GM12892 (cell line): ENCODE measurements around the gene COL20A1.

Source experiments
- DNase-seq: peaks from one replicate; pipeline ENCODE4 v3.0.0; 2011; ENCODE audit not compliant: insufficient read length
- FAIRE-seq: peaks from 2 replicates; lab custom pipeline; 2011; peaks lifted over from hg19 to GRCh38; lab: Jason Lieb, UNC
- POLR2A ChIP-seq: IDR thresholded peaks from 2 replicates; pipeline ENCODE4 v1.6.1; 2011; ENCODE audit warnings: low read depth, low read length, control low read depth
- POLR2AphosphoS5 ChIP-seq: IDR thresholded peaks from 2 replicates; pipeline ENCODE4 v1.6.1; 2011; ENCODE audit warnings: low read depth, low read length, control low read depth
- TAF1 ChIP-seq: IDR thresholded peaks from 2 replicates; pipeline ENCODE4 v1.6.1; 2011; ENCODE audit warnings: low read depth, mild to moderate bottlenecking, control low read depth, low read length, borderline replicate concordance

Gene COL20A1

DNA sequence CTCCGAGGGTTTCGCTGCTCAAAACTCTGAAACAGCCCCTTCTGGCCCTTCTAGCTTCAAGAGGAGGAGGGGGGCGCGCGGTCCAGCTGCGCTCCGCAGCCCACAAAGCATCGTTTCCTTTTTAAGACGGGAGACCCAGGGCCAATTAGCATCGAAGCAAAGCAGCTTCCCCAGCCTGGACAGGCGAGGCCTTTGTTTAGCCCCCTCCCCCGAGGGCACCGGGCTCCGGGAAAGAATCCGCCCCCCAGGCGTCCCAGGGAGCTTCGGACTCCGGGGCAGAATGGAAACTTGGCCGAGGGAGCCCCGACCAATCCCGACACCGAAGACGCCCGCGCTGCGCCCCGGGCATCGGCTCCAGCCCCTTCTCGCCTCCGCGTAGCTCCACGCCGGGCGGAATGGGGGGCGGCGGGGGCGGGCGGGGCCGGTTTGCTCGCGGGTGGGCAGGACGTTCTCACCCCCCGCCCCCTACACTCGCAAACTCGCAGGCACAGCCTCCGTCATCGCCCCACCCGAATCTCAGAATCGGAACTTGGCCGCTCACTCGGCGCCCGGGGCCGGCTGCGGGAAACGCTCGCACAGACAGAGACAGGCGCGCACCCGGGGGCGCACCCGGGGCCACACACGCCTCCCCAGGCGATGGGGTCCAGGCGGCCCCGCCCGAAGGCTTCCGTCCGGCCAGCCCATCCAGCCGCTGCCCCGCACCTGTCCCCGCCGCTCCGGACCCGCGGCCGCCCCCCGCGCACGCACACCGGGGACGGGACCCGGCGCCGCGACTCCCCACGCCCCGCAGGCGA lies 39.4 kb upstream of the COL20A1 start:
- TF ChIP-seq TAF1 (no peak), POLR2A (no peak), POLR2AphosphoS5 (no peak)
- DNase-seq (no peak), FAIRE-seq (no peak)

DNA sequence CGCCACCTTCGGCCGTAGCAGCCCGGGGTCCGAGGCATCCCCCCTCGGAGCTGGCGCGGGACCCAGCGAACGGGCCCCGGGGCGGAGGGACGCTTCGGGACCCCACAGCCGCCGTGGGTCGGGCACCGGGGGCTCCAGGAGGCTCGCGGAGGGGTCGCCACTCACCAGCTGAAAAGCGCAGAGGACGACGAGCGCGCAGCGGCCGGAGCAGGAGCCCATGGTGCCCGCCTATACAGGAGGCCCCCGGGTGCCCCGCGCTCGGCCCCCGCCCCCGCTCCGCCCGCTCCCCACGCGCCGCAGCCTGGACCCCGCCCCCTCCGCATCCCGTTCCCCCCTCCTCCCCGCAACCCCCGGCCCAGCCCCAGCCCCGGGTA lies 38.8 kb upstream of the COL20A1 start, which contains the start of gene NKAIN4:
TSS of gene NKAIN4 (minus strand) at position 232 of the 374 bp plus-strand sequence. CDS start at position 219, 13 bp downstream.
- no peak for TF ChIP-seq POLR2AphosphoS5
- TF ChIP-seq POLR2A, result no peak
- no peak for TF ChIP-seq TAF1
- FAIRE-seq, result no peak

DNA sequence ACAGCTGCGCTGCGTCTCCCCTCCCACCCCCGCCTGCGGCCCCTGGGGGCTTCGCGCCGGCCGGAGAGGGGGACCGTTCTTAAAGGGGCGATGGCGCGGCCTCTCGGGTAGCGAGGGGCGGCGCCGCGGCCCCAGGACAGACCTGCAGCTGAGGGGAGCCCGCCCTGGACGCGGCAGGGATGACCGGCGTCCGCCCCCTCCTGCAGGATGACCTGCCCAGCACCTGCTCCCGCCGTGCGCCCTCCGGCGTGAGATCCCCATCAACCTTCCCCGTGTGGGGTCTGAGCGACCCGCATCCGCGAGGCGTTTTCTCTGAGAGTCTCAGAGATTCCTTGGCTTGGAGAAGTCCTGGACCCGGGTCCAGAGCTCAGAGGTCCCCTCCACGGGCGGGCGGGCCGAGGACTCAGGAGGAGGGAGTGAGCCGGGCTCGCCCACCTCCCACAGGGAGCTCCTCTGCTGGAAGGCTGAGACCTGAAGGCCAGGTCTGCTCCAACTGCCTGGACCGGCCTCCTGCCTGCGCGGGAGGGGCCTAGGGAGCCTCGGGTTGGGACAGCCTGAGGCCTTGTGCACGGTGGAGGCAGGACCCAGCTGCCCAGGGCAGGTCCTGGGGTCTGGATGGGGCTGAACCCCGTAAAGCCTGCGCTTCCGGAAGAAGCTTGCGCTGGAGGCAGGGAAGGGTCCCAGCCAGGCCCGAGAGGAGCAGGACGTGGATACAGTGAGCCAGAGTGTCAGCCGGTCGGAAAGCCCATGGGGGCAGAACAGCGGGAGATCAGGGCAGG lies 38.2 kb upstream of the COL20A1 start:
- no peak for FAIRE-seq

More for the DNA sequence above, 38.8 kb upstream of the COL20A1 start, which contains the start of gene NKAIN4:
- DNase-seq, result no peak

GRCh38 chr20:63255931-63256704 lies 36.9 kb upstream of the COL20A1 start:
- DNase-seq, result no peak
- no peak for FAIRE-seq
- TF ChIP-seq POLR2A (no peak), POLR2AphosphoS5 (no peak), TAF1 (no peak)

More for the DNA sequence above, 38.2 kb upstream of the COL20A1 start:
- TF ChIP-seq TAF1 (no peak), POLR2AphosphoS5 (no peak)
- DNase-seq, result no peak

DNA sequence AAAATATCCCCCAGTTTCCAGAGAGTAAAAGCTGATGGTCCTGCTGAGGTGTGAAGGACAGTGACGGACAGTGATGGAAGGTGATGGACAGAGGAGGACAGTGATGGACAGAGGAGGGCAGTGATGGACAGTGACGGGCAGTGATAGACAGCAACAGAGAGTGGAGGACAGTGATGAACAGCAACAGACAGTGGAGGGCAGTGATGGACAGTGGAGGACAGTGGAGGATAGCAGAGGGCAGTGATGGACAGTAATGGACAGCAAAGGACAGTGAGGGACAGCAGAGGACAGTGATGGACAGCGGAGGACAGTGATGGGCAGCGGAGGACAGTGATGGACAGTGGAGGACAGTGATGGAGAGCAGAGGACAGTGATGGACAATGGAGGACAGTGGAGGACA lies 36.0 kb upstream of the COL20A1 start:
- no peak for DNase-seq
- no peak for FAIRE-seq
- no peak for TF ChIP-seq POLR2AphosphoS5
- TF ChIP-seq POLR2A, result no peak
- no peak for TF ChIP-seq TAF1

DNA sequence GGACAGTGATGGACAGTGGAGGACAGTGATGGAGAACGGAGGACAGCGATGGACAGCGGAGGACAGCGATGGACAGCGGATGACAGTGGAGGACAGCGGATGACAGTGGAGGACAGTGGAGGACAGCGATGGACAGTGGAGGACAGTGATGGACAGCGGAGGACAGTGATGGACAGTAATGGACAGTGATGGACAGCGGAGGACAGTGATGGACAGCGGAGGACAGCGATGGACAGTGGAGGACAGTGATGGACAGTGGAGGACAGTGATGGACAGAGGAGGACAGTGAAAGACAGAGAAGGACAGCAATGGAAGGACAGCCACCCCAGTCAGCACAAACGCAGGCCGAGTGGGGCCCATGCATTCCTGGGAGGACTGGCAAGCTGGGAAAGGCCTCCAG lies 35.4 kb upstream of the COL20A1 start:
- FAIRE-seq (no peak), DNase-seq (no peak)
- TF ChIP-seq POLR2AphosphoS5, result no peak
- no peak for TF ChIP-seq TAF1
- TF ChIP-seq POLR2A, result no peak

- TF ChIP-seq POLR2A, result no peak
- TF ChIP-seq POLR2AphosphoS5, result no peak
- TF ChIP-seq TAF1, result no peak
Measured at GRCh38 chr20:63258781-63259180, 34.2 kb upstream of the COL20A1 start.

GRCh38 chr20:63259734-63260460 lies 33.1 kb upstream of the COL20A1 start:
- DNase-seq (no peak), FAIRE-seq (no peak)
- no peak for TF ChIP-seq POLR2A
- no peak for TF ChIP-seq POLR2AphosphoS5
- no peak for TF ChIP-seq TAF1

More at GRCh38 chr20:63258781-63259180, 34.2 kb upstream of the COL20A1 start:
- DNase-seq, result no peak
- no peak for FAIRE-seq

- FAIRE-seq (no peak), DNase-seq (no peak)
- TF ChIP-seq POLR2A, result no peak
- no peak for TF ChIP-seq TAF1
- TF ChIP-seq POLR2AphosphoS5, result no peak
Measured at GRCh38 chr20:63260521-63260920, 32.5 kb upstream of the COL20A1 start.

DNA sequence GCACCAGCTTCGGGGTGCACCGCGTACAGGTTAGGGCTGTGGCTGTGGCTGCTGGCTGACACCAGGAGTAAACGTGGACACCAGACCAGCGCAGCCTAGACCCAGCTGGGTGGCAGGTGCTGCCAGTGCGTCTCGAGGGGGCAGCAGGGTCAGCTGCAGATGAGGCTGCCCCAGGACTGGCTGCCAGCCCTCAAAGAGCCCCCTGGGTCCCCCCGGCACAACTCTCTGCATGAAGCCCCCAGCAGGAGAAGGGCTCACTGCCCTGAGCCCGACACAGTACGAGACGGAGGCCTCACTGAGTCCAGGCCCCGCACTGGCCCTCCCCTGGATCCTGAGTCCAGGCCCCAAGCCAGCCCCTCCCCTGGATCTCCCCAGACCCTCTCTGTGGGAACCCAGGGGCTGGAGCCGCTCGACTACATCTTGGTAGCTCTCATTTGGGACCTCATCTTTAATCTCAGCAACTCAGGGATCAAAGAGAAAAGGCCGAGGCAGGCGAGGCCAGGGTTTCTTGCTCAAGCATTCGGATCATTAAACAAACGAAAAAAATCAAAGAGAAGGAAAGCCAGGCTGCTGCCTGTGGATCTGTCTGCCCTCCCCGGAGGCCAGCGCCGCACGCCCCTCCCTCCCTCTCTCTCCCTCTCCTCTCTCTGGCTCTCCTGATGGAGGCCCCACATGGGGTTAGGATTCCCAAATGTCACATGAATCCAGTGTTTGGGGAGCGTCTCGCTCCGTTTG lies 31.8 kb upstream of the COL20A1 start:
- TF ChIP-seq TAF1 (no peak), POLR2AphosphoS5 (no peak), POLR2A (no peak)
- DNase-seq, result no peak
- no peak for FAIRE-seq
